GM20000 (cell line): Measurements from ENCODE around the gene RBFOX2.

ENCODE experiments used
- DNase-seq: peaks from one replicate; pipeline ENCODE4 v3.0.0; 2012; ENCODE audit warnings: low spot score
- CTCF ChIP-seq: IDR thresholded peaks from 2 replicates; pipeline ENCODE4 v1.5.1; 2012; ENCODE audit warnings: mild to moderate bottlenecking, control low read depth; ENCODE audit errors: extremely low read depth, missing control alignments

The RBFOX2 gene

GRCh38 chr22:35841907-35842518 lies 186.6 kb downstream of the RBFOX2 start:
- no peak for DNase-seq
- TF ChIP-seq CTCF, result no peak

GRCh38 chr22:35840302-35840739 lies 188.3 kb downstream of the RBFOX2 start:
- TF ChIP-seq CTCF, result no peak
- no peak for DNase-seq

DNA sequence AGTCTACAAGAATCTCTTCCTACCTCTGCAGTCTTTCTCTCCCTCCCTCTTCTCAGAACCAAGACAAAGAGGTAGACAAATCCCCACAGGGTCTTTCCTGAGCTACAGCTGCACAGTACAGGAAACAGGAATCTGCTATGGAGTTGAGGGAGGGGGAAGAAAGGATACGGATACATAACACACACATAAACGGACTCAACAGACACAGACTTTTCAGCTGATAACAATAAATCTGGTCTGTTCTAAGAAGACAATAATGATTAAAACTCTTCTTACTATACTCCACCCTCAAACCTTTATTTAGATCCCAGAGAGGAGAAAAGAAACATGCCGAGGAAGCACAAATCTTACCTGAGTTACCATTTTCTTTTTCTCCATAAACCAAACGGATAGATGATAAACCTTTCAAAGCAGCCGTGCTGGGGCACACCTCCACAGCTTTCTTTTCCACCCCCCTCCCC lies 188.8 kb downstream of the RBFOX2 start:
- no peak for TF ChIP-seq CTCF
- no peak for DNase-seq

- no peak for DNase-seq
- no peak for TF ChIP-seq CTCF
Observed at GRCh38 chr22:35838855-35839576, 189.6 kb downstream of the RBFOX2 start.

DNA sequence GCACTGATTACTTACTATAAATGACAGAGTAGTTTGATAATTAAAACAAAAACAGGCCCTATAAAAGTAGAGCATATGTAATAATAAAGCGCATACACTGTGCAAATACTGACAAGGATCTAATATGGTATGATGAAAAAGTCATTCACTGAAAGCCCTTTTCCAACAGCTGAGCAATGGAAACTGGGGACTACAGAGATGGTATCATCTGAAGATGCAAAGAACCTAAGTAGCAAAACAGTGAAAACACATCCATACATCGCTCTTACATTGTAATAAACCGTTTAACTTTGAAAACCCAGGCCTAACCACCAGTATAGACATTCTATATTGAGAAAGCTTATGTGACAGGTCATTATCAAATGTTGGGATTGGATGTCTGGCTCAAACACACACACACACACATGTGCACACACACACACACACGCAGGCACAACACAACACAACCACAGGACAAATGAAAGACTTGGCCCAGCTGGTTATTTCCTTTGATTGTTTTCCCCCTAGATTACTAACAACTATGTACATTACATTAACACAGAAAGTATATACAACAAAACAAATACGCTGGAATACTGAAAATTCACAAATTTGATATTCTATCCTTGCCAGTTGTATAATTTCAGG lies 191.4 kb downstream of the RBFOX2 start:
- DNase-seq, result no peak
- no peak for TF ChIP-seq CTCF

GRCh38 chr22:35835998-35836691 lies 192.5 kb downstream of the RBFOX2 start:
- no peak for TF ChIP-seq CTCF
- no peak for DNase-seq
